ENCODE data around the gene KIR2DL1.

DNA sequence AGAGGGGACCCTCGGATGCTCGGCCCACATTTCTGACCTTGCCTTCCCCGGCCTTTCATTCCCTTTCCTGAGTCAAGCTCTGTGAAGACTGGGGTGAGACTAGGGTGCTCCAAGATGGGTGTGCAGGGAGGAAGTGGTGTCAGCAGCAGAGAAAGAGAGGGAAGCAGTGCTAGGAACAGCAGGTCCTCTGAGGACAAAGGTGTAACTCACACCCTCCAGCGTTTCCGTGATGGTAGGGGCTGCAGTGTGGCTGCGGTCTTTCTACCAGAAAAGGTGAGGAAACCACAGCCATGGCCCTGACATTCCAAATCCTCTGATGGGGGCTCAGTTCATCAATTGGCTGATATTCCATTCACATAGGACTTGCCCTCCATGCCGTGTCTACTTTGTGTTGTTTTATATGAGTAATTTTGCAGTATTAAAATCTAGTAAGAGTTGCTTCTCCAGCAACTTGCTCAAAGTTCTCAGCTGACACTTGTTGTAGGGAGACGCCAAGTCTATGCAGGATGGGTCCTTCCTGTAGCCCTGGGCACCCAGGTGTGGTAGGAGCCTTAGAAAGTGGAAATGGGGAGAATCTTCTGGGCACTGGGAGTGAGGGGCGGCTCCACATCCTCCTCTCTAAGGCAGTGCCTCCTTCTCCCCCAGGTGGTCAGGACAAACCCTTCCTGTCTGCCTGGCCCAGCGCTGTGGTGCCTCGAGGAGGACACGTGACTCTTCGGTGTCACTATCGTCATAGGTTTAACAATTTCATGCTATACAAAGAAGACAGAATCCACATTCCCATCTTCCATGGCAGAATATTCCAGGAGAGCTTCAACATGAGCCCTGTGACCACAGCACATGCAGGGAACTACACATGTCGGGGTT lies 48.3 kb downstream of the KIR2DL1 start:
- TF ChIP-seq CTCF (conservative IDR thresholded peaks at IDR 0.05; ENCODE audit: low read length): no peak
- TF ChIP-seq EZH2phosphoT487 (IDR thresholded peaks at IDR 0.05; ENCODE audit: borderline replicate concordance): no peak

Measured in Loucy (cell line).